GM12878 (cell line): Measurements from ENCODE around the gene MYLK4.

Source experiments
- BCLAF1 ChIP-seq: fragments of 450-650 bp; IDR thresholded peaks from 2 replicates; pipeline ENCODE4 v1.6.1; 2017; ENCODE audit warnings: antibody characterized with exemption, mild to moderate bottlenecking, moderate library complexity
- CBFB ChIP-seq: IDR thresholded peaks from 2 replicates; pipeline ENCODE4 v1.6.1; 2016; ENCODE audit warnings: antibody characterized with exemption, low read depth
- CREM ChIP-seq: IDR thresholded peaks from 2 replicates; pipeline ENCODE4 v1.6.1; 2014; ENCODE audit warnings: antibody characterized with exemption, low read depth
- E2F8 ChIP-seq: fragments of 450-650 bp; IDR thresholded peaks from 2 replicates; pipeline ENCODE4 v1.6.1; 2018; ENCODE audit warnings: mild to moderate bottlenecking, low read depth, moderate library complexity; ENCODE audit not compliant: partially characterized antibody
- EP300 ChIP-seq, 2 experiments: fragments of 150-350 bp in 1 of 2; IDR thresholded peaks; 2 replicates each; pipeline ENCODE4 v1.6.1; 2011 to 2012; ENCODE audit warnings: low read depth in 2 of 2, low read length in 2 of 2, borderline replicate concordance in 1 of 2, improper control_type of control experiment in 1 of 2, inconsistent platforms in 1 of 2; ENCODE audit not compliant: control insufficient read depth in 1 of 2
- EZH2 ChIP-seq: IDR thresholded peaks from 2 replicates; pipeline ENCODE4 v1.6.1; 2012; ENCODE audit warnings: low read depth, mild to moderate bottlenecking, control low read depth, inconsistent platforms, low read length, borderline replicate concordance; ENCODE audit not compliant: control insufficient read depth
- HDAC2 ChIP-seq: fragments of 200-600 bp; sonication (generic); IDR thresholded peaks from 2 replicates; pipeline ENCODE4 v1.6.1; 2017
- NFYB ChIP-seq: IDR thresholded peaks from 2 replicates; pipeline ENCODE4 v1.6.1; 2011; ENCODE audit warnings: low read depth, mild to moderate bottlenecking, low read length, improper control_type of control experiment, moderate library complexity; ENCODE audit not compliant: insufficient read depth
- PAX5 ChIP-seq: IDR thresholded peaks from 2 replicates; pipeline ENCODE4 v1.6.1; 2011; ENCODE audit warnings: low read depth, low read length, borderline replicate concordance
- POLR2AphosphoS5 ChIP-seq: IDR thresholded peaks from 2 replicates; pipeline ENCODE4 v1.6.1; 2011; ENCODE audit warnings: mild to moderate bottlenecking, low read length, inconsistent platforms
- RAD21 ChIP-seq: IDR thresholded peaks from 2 replicates; pipeline ENCODE4 v1.6.1; 2011; ENCODE audit warnings: mild to moderate bottlenecking, low read depth, low read length, moderate library complexity; ENCODE audit not compliant: insufficient read depth
- SP1 ChIP-seq: IDR thresholded peaks from one replicate; pipeline ENCODE4 v1.6.1; 2011; ENCODE audit warnings: low read depth, low read length
- TAF1 ChIP-seq: IDR thresholded peaks from 2 replicates; pipeline ENCODE4 v1.6.1; 2011; ENCODE audit warnings: mild to moderate bottlenecking, low read depth, low read length, borderline replicate concordance
- ZBTB33 ChIP-seq: fragments of 450-650 bp; IDR thresholded peaks from 2 replicates; pipeline ENCODE4 v1.6.1; 2017; ENCODE audit warnings: mild to moderate bottlenecking

- TF ChIP-seq EZH2 (no peak), NFYB (no peak), CREM (no peak), POLR2AphosphoS5 (no peak), PAX5 (no peak), HDAC2 (no peak), SP1 (no peak), E2F8 (no peak), EP300 (IDR thresholded peaks at IDR 0.05; ENCODE audit: borderline replicate concordance in 1 of 2, control insufficient read depth in 1 of 2, low read depth in 2 of 2, low read length in 2 of 2) (no peak), BCLAF1 (no peak), CBFB (no peak), RAD21 (no peak), ZBTB33 (no peak), TAF1 (no peak)
Observed at GRCh38 chr6:2758980-2759379, 8.3 kb upstream of the MYLK4 start.
